A549 (cell line): ENCODE data around the gene PPP1R11. TPM values are rescaled to one million over a fixed set of nuclear protein-coding genes. Genes with fewer than 3 reads are reported as not detected.

Experiments
- ATAC-seq, 2 experiments: fragments of 200-7000 bp in 1 of 2; fragments of >200 bp in 1 of 2; cut with Nextera tagmentation in 1 of 2; cut with Tn5 transposase in 1 of 2; 3 replicates each; pipeline versions ENCODE4 v1.8.0 to v1.9.1; 2018 to 2020; ENCODE audit warnings: mild to moderate bottlenecking in 1 of 2, moderate library complexity in 1 of 2
- CTCF ChIA-PET: fragments of 300-600 bp; sonication (Branson Sonifier 250); formaldehyde crosslinking; extraction: SDS; loops from one replicate; lab custom pipeline; 2021; ENCODE audit warnings: antibody characterized with exemption, inconsistent platforms; lab: Yijun Ruan, JAX
- POLR2A ChIA-PET: fragments of 350-600 bp; formaldehyde crosslinking; extraction: SDS; loops from one replicate; lab custom pipeline; 2021; ENCODE audit warnings: antibody characterized with exemption, inconsistent platforms; lab: Yijun Ruan, JAX
- DNase-seq, 2 experiments: peaks; one replicate each; pipeline versions ENCODE4 v3.0.0 to v3.0.0-alpha.2; 2011 to 2016; ENCODE audit warnings: low read depth in 1 of 2, low spot score in 1 of 2
- FAIRE-seq: peaks from 2 replicates; lab custom pipeline; 2011; peaks lifted over from hg19 to GRCh38; lab: Jason Lieb, UNC
- H3K27ac ChIP-seq, 2 experiments: fragments of >200 bp; sonication (Bioruptor Twin); formaldehyde crosslinking; 3 replicates each; pipeline ENCODE4 v1.5.1; 2016 to 2017
- H3K4me1 ChIP-seq: fragments of >200 bp; sonication (Bioruptor Twin); formaldehyde crosslinking; 3 replicates; pipeline ENCODE4 v1.6.1; 2016
- H3K4me2 ChIP-seq: fragments of >200 bp; sonication (Bioruptor Twin); formaldehyde crosslinking; 3 replicates; pipeline ENCODE4 v1.6.1; 2016
- H3K4me3 ChIP-seq: fragments of >200 bp; sonication (Bioruptor Twin); formaldehyde crosslinking; 3 replicates; pipeline ENCODE4 v1.5.1; 2016
- H3K9me3 ChIP-seq: fragments of >200 bp; sonication (Bioruptor Twin); formaldehyde crosslinking; 3 replicates; pipeline ENCODE4 v1.6.1; 2016
- BHLHE40 ChIP-seq: IDR thresholded peaks from 2 replicates; pipeline ENCODE4 v1.6.1; 2012; ENCODE audit warnings: low read depth, low read length, inconsistent platforms
- CBX8 ChIP-seq: fragments of 200-600 bp; sonication (generic); IDR thresholded peaks from 2 replicates; pipeline ENCODE4 v1.6.1; 2016
- CEBPB ChIP-seq, 2 experiments: fragments of >200 bp in 1 of 2; sonication (Bioruptor Twin) in 1 of 2; formaldehyde crosslinking in 1 of 2; IDR thresholded peaks; 2 replicates each; pipeline ENCODE4 v1.6.1; 2012 to 2016
- CHD2 ChIP-seq: fragments of 150-350 bp; IDR thresholded peaks from 2 replicates; pipeline ENCODE4 v1.6.1; 2014; ENCODE audit warnings: low read length; ENCODE audit not compliant: partially characterized antibody
- E2F6 ChIP-seq: IDR thresholded peaks from 2 replicates; pipeline ENCODE4 v1.6.1; 2012; ENCODE audit warnings: low read depth, borderline replicate concordance
- FOSB ChIP-seq: fragments of 250-450 bp; sonication (Bioruptor Pico); IDR thresholded peaks from 2 replicates; pipeline ENCODE4 v1.5.0; 2020; ENCODE audit warnings: mild to moderate bottlenecking, moderate library complexity
- GATA3 ChIP-seq: IDR thresholded peaks from 2 replicates; pipeline ENCODE4 v1.6.1; 2012; ENCODE audit warnings: borderline replicate concordance
- HEYL ChIP-seq: fragments of 250-450 bp; sonication (Bioruptor Pico); IDR thresholded peaks from 2 replicates; pipeline ENCODE4 v1.8.0; 2021; ENCODE audit warnings: mild to moderate bottlenecking, moderate library complexity
- HMGXB4 ChIP-seq: fragments of 250-450 bp; sonication (Bioruptor Pico); IDR thresholded peaks from 2 replicates; pipeline ENCODE4 v1.5.0; 2021; ENCODE audit warnings: mild to moderate bottlenecking, moderate library complexity, borderline replicate concordance
- HOXB5 ChIP-seq: fragments of 250-450 bp; sonication (Bioruptor Pico); IDR thresholded peaks from 2 replicates; pipeline ENCODE4 v1.5.0; 2020; ENCODE audit warnings: mild to moderate bottlenecking, moderate library complexity
- JUNB ChIP-seq: fragments of >200 bp; sonication (Bioruptor Twin); formaldehyde crosslinking; IDR thresholded peaks from 2 replicates; pipeline ENCODE4 v1.6.1; 2016
- KDM1A ChIP-seq: fragments of 200-600 bp; sonication (generic); IDR thresholded peaks from 2 replicates; pipeline ENCODE4 v1.6.1; 2016; ENCODE audit warnings: low read depth, mild to moderate bottlenecking
- MAX ChIP-seq: IDR thresholded peaks from 2 replicates; pipeline ENCODE4 v1.6.1; 2012
- NFE2L2 ChIP-seq: fragments of 150-350 bp; conservative IDR thresholded peaks from 2 replicates; pipeline ENCODE4 v1.6.1; 2014; ENCODE audit warnings: low read length
- NPAS2 ChIP-seq: fragments of 250-450 bp; sonication (Bioruptor Pico); IDR thresholded peaks from 2 replicates; pipeline ENCODE4 v1.8.0; 2022; ENCODE audit warnings: mild to moderate bottlenecking, moderate library complexity, borderline replicate concordance
- POLR2A ChIP-seq: IDR thresholded peaks from 2 replicates; pipeline ENCODE4 v1.6.1; 2012; ENCODE audit warnings: mild to moderate bottlenecking, low read length
- POLR2AphosphoS2 ChIP-seq: conservative IDR thresholded peaks from 2 replicates; pipeline ENCODE4 v1.6.1; 2012; ENCODE audit warnings: low read length, improper control_type of control experiment, inconsistent platforms
- REST ChIP-seq: fragments of 200-600 bp; sonication (generic); IDR thresholded peaks from 2 replicates; pipeline ENCODE4 v1.6.1; 2016; ENCODE audit warnings: antibody characterized with exemption, mild to moderate bottlenecking, moderate library complexity
- SMC3 ChIP-seq: fragments of >200 bp; sonication (Bioruptor Twin); formaldehyde crosslinking; IDR thresholded peaks from 3 replicates; pipeline ENCODE4 v1.6.1; 2018; ENCODE audit warnings: inconsistent platforms
- TFCP2L1 ChIP-seq: fragments of 250-450 bp; sonication (Bioruptor Pico); IDR thresholded peaks from 2 replicates; pipeline ENCODE4 v1.5.0; 2021; ENCODE audit warnings: mild to moderate bottlenecking
- TP53 ChIP-seq: fragments of 250-450 bp; sonication (Bioruptor Pico); IDR thresholded peaks from 2 replicates; pipeline ENCODE4 v1.5.0; 2021; ENCODE audit warnings: mild to moderate bottlenecking, moderate library complexity
- ZNF302 ChIP-seq: fragments of 250-450 bp; sonication (Bioruptor Pico); IDR thresholded peaks from 2 replicates; pipeline ENCODE4 v1.9.0; 2021; ENCODE audit warnings: inconsistent platforms, mild to moderate bottlenecking, moderate library complexity
- WGBS: methylation state at CpG from one replicate; pipeline ENCODE4 v1.1.6; 2017; ENCODE audit errors: missing lambda C conversion rate; 5-methylcytosine and 5-hydroxymethylcytosine counted together
- polyA plus RNA-seq, 4 experiments: library from polyadenylated mRNA; depleted of rRNA in 3 of 4; stranded (reverse); fragments of >200 nt; fragmentation: RNase III in 1 of 4; extraction: RNeasy Plus Mini Kit Qiagen cat#74134 plus additional on column Dnase treatment in 1 of 4; gene quantifications; 2 replicates in 3 of 4; 3 replicates in 1 of 4; pipeline ENCODE4 v1.2.3, GENCODE V29; 2011 to 2017

The PPP1R11 gene
- polyA plus RNA-seq, 2 of the 4 experiments (the other 2 are of a cell fraction) = 34.3 to 61.6 TPM

- Histone ChIP-seq H3K4me1 (peaks cover 27% of the 10 kb centered on the region), H3K27ac (no peak overlapping the region), H3K9me3 (no peaks in the 10 kb centered on the region), H3K4me3 (no peak overlapping the region), H3K4me2 (no peak overlapping the region)
- 79% methylated on average over 5 of the region's 5 CpGs for WGBS
- ChIA-PET CTCF (interaction anchor here (0.7 to 7.1 kb wide), 5 partner anchors 9 to 37 kb away, joined by 3 to 43 read pairs (median 4); no protein-coding TSS in a partner anchor), POLR2A (no interaction called here)
- FAIRE-seq (no peak), ATAC-seq (no peak), DNase-seq (no peak)
- no peak for TF ChIP-seq E2F6
- TF ChIP-seq KDM1A = no peak
- TF ChIP-seq ZNF302 (CRISPR knock-in tag) = no peak
- TF ChIP-seq CEBPB (IDR thresholded peaks at IDR 0.05) = no peak
- no peak for TF ChIP-seq REST
- TF ChIP-seq POLR2A = no peak
These were observed 27.1 kb downstream of the PPP1R11 start for GRCh38 chr6:30093951-30094661.

GRCh38 chr6:30096829-30097228 is 29.8 kb downstream of the PPP1R11 start:
- DNase-seq = no peak
- peaks cover 25% of the 10 kb centered on the region for H3K4me1 ChIP-seq
- CTCF ChIA-PET = interaction anchor here (0.6 to 1.3 kb wide), 2 partner anchors 34 to 116 kb away, joined by 4 read pairs; no protein-coding TSS in a partner anchor
- TF ChIP-seq BHLHE40 = no peak
- TF ChIP-seq NPAS2 (CRISPR knock-in tag) = no peak
- TF ChIP-seq TP53 (CRISPR knock-in tag) = no peak
- TF ChIP-seq CBX8 = no peak
- no peak for TF ChIP-seq POLR2AphosphoS2
- no peak for TF ChIP-seq MAX
- TF ChIP-seq NFE2L2 = no peak
- no peak for TF ChIP-seq JUNB
- TF ChIP-seq CHD2 = no peak
- TF ChIP-seq HMGXB4 (CRISPR knock-in tag) = no peak
- no peak for TF ChIP-seq HOXB5 (CRISPR knock-in tag)
- no peak for TF ChIP-seq HEYL (CRISPR knock-in tag)
- no peak for TF ChIP-seq FOSB (CRISPR knock-in tag)
- TF ChIP-seq GATA3 = no peak
- no peak for TF ChIP-seq SMC3
- no peak for TF ChIP-seq TFCP2L1 (CRISPR knock-in tag)
- no peak for TF ChIP-seq E2F6
- TF ChIP-seq, all 56 proteins: peak for 0
- no peaks in the 10 kb centered on the region for H3K9me3 ChIP-seq
- H3K27ac ChIP-seq = no peak overlapping the region
- H3K4me2 ChIP-seq = no peak overlapping the region
- no peak for ATAC-seq
- POLR2A ChIA-PET = no interaction called here
- WGBS = 69% methylated on average over 1 of the region's 1 CpG
- FAIRE-seq = no peak
- no peak overlapping the region for H3K4me3 ChIP-seq
